Epithelial cell of esophagus (primary cell): ENCODE measurements around the gene CBLB.

Source experiments
- DNase-seq: peaks from one replicate; pipeline ENCODE4 v3.0.0; 2010; ENCODE audit warnings: low read depth
- H3K4me3 ChIP-seq: 2 replicates; pipeline ENCODE4 v1.5.1; 2011; ENCODE audit warnings: mild to moderate bottlenecking, low read length, control low read depth
- TF ChIP-seq, protein P1 (sequence below): IDR thresholded peaks from 2 replicates; pipeline ENCODE4 v1.5.1; 2011; ENCODE audit warnings: low read depth, mild to moderate bottlenecking, low read length, control low read depth, inconsistent platforms; ENCODE audit not compliant: insufficient read depth; ENCODE audit errors: missing control alignments

CBLB gene

GRCh38 chr3:105688821-105689220 lies 180.0 kb downstream of the CBLB start:
- no peak for DNase-seq
- TF ChIP-seq, protein P1, sequence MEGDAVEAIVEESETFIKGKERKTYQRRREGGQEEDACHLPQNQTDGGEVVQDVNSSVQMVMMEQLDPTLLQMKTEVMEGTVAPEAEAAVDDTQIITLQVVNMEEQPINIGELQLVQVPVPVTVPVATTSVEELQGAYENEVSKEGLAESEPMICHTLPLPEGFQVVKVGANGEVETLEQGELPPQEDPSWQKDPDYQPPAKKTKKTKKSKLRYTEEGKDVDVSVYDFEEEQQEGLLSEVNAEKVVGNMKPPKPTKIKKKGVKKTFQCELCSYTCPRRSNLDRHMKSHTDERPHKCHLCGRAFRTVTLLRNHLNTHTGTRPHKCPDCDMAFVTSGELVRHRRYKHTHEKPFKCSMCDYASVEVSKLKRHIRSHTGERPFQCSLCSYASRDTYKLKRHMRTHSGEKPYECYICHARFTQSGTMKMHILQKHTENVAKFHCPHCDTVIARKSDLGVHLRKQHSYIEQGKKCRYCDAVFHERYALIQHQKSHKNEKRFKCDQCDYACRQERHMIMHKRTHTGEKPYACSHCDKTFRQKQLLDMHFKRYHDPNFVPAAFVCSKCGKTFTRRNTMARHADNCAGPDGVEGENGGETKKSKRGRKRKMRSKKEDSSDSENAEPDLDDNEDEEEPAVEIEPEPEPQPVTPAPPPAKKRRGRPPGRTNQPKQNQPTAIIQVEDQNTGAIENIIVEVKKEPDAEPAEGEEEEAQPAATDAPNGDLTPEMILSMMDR = no peak
- H3K4me3 ChIP-seq = no peak overlapping the region

DNA sequence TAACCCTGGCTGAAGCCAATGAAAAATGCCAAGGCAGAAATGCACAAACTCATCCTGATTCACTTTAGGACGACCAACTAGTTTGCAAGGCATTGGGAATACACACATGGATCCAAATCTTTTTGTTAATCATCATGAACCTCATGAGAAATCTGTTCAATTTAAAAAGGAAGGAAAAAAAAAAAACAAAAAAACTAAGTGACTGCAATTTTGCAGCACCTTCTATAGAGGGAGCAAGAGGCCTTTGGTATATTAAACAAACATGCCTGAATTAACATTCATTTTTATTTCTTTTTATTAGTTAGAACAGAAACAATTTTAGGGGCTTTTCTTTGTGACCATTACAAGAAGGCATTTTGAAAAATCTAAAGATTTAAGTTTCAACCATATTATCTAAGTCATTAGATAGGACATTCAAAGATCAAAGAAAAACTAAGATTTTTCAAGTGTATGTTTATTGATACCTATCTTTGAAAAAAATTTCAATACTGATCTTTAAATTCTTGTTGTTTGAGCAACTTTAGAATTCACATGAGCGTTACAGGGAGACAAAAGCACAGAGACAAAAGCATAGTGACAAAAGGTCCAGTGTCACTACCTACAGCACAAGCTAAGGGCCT lies 182.4 kb downstream of the CBLB start:
- TF ChIP-seq, protein P1 = peak; percentile 71
- DNase-seq = peak; percentile 20
- H3K4me3 ChIP-seq = no peak overlapping the region

DNA sequence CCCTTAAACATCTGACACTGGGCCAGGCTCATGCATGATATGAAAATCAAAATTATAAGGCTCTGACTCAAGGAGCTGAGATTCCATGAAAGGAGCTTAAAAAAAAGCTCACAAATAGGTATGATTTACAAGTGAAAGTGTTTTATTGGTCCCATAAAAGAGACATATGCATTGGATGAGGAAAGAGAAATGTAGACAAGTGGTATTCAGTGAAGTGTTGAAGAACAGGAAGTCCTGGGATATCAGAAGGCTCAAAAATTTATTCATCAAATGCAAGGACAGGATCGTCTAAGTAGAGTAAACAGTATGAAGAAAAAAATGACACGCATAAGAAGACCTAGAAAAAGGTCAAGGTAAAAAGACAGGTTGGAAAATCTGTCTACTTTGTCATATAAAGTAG lies 188.9 kb downstream of the CBLB start:
- TF ChIP-seq, protein P1 = no peak
- H3K4me3 ChIP-seq = no peak overlapping the region
- DNase-seq = no peak

DNA sequence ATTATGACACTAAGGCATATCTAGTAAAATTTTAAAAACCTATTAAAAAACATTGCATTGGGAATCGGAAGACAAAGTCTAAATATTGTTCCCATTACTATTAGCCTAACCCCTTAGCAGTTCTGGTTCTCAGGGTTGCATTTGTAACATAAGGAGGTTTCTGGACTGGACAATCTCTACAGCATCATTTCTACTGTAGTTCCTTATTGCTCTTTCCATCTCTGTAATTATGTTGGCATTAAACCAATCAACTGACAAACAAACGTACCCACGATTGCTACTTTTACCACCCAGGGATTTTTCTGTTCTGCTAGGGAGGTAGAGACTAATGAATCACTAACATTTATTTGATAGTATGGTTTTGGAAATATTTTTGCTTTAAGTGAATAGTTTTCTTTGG lies 190.8 kb downstream of the CBLB start:
- TF ChIP-seq, protein P1 = no peak
- no peak for DNase-seq
- no peak overlapping the region for H3K4me3 ChIP-seq

DNA sequence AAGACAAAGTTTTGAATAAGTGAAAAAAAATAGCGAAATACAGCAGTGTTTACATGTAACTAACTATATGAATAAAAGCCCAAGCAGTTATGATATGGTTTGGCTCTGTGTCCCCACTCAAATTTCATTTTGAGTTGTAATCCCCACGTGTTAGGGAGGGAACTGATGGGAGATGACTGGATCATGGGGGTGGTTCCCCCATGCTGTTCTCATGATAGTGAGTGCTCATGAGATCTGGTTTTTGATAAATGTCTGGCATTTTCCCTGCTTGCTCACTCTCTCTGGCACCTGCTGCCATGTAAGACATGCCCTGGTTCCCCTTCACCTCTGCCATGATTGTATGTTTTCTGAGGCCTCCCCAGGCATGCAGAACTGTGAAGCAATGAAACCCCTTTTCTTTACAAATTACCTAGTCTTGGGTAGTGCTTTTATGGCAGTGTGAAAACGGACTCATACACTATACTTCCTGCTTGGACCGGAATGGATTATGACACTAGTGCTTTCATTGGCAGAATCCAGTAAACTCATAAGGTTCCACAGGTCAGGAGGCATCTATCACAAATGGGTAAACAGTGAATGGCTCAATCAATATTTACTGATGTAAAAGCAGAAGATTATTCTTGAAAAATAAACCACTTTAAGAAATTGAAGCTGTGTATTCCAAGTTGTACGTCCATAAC lies 192.1 kb downstream of the CBLB start:
- no peak for DNase-seq
- H3K4me3 ChIP-seq = no peak overlapping the region
- TF ChIP-seq, protein P1 = no peak

- no peak overlapping the region for H3K4me3 ChIP-seq
- no peak for DNase-seq
- TF ChIP-seq, protein P1 = no peak
Observed at GRCh38 chr3:105674437-105675065, 194.3 kb downstream of the CBLB start.
